ENCODE results near the gene MITF. TPM values are rescaled to one million over a fixed set of nuclear protein-coding genes. Genes with fewer than 3 reads are reported as not detected.

Gene MITF
- total and polyA plus RNA-seq, 4 donors: 0.91 to 2.9 (median 2.3) TPM

- TF ChIP-seq, protein P1, sequence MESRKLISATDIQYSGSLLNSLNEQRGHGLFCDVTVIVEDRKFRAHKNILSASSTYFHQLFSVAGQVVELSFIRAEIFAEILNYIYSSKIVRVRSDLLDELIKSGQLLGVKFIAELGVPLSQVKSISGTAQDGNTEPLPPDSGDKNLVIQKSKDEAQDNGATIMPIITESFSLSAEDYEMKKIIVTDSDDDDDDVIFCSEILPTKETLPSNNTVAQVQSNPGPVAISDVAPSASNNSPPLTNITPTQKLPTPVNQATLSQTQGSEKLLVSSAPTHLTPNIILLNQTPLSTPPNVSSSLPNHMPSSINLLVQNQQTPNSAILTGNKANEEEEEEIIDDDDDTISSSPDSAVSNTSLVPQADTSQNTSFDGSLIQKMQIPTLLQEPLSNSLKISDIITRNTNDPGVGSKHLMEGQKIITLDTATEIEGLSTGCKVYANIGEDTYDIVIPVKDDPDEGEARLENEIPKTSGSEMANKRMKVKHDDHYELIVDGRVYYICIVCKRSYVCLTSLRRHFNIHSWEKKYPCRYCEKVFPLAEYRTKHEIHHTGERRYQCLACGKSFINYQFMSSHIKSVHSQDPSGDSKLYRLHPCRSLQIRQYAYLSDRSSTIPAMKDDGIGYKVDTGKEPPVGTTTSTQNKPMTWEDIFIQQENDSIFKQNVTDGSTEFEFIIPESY (IDR thresholded peaks at IDR 0.05): no peak
Observed at GRCh38 chr3:69892706-69893105, 153.4 kb downstream of the MITF start (continued).

GRCh38 chr3:69893274-69893673 is 154.0 kb downstream of the MITF start:
- Histone ChIP-seq H3K27me3 (ENCODE audit: control insufficient read depth in 4 of 4, insufficient read depth in 4 of 4, low read length in 3 of 4) (no peaks in the 10 kb centered on the region), H3K36me3 (ENCODE audit: control insufficient read depth in 4 of 4, insufficient read depth in 3 of 4, low read depth in 1 of 4, low read length in 3 of 4) (no peaks in the 10 kb centered on the region), H3K4me1 (ENCODE audit: control insufficient read depth in 4 of 4, insufficient read depth in 4 of 4, low read length in 3 of 4) (peaks cover 0 to 1% (median 0%) of the 10 kb centered on the region in 4 donors), H3K4me3 (ENCODE audit: low read depth in 1 of 3, low read length in 3 of 3) (no peak overlapping the region), H3K27ac (ENCODE audit: low read depth in 1 of 2, low read length in 2 of 2) (no peak overlapping the region), H3K9me3 (ENCODE audit: control insufficient read depth in 4 of 4, low read length in 3 of 4) (no peaks in the 10 kb centered on the region), H3K9ac (ENCODE audit: low read depth in 1 of 2, low read length in 2 of 2) (no peak overlapping the region)
- 68% methylated on average over 4 of the region's 4 CpGs for WGBS
- TF ChIP-seq CTCF (IDR thresholded peaks at IDR 0.05; ENCODE audit: low read depth, low read length, missing input control): no peak
- TF ChIP-seq GABPA (IDR thresholded peaks at IDR 0.05 in 1 of 2, conservative IDR thresholded peaks at IDR 0.05 in 1 of 2): no peak
- TF ChIP-seq, protein P2, sequence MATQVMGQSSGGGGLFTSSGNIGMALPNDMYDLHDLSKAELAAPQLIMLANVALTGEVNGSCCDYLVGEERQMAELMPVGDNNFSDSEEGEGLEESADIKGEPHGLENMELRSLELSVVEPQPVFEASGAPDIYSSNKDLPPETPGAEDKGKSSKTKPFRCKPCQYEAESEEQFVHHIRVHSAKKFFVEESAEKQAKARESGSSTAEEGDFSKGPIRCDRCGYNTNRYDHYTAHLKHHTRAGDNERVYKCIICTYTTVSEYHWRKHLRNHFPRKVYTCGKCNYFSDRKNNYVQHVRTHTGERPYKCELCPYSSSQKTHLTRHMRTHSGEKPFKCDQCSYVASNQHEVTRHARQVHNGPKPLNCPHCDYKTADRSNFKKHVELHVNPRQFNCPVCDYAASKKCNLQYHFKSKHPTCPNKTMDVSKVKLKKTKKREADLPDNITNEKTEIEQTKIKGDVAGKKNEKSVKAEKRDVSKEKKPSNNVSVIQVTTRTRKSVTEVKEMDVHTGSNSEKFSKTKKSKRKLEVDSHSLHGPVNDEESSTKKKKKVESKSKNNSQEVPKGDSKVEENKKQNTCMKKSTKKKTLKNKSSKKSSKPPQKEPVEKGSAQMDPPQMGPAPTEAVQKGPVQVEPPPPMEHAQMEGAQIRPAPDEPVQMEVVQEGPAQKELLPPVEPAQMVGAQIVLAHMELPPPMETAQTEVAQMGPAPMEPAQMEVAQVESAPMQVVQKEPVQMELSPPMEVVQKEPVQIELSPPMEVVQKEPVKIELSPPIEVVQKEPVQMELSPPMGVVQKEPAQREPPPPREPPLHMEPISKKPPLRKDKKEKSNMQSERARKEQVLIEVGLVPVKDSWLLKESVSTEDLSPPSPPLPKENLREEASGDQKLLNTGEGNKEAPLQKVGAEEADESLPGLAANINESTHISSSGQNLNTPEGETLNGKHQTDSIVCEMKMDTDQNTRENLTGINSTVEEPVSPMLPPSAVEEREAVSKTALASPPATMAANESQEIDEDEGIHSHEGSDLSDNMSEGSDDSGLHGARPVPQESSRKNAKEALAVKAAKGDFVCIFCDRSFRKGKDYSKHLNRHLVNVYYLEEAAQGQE (IDR thresholded peaks at IDR 0.05): no peak
- no peak for TF ChIP-seq EGR1 (IDR thresholded peaks at IDR 0.05; ENCODE audit: low read depth in 2 of 2)
- TF ChIP-seq, protein P3, sequence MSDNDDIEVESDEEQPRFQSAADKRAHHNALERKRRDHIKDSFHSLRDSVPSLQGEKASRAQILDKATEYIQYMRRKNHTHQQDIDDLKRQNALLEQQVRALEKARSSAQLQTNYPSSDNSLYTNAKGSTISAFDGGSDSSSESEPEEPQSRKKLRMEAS (IDR thresholded peaks at IDR 0.05): no peak
- TF ChIP-seq FOXA2 (IDR thresholded peaks at IDR 0.05): no peak
- no peak for TF ChIP-seq RXRA (IDR thresholded peaks at IDR 0.05)
- TF ChIP-seq, protein P4, sequence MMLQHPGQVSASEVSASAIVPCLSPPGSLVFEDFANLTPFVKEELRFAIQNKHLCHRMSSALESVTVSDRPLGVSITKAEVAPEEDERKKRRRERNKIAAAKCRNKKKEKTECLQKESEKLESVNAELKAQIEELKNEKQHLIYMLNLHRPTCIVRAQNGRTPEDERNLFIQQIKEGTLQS (IDR thresholded peaks at IDR 0.05): no peak
- no peak for TF ChIP-seq JUND (IDR thresholded peaks at IDR 0.05)
- TF ChIP-seq HNF4G (IDR thresholded peaks at IDR 0.05): no peak
- no peak for TF ChIP-seq FOXA1 (IDR thresholded peaks at IDR 0.05)
- TF ChIP-seq YY1 (IDR thresholded peaks at IDR 0.05): no peak
- TF ChIP-seq RAD21 (IDR thresholded peaks at IDR 0.05): no peak
- TF ChIP-seq HNF4A (conservative IDR thresholded peaks at IDR 0.05): no peak
- TF ChIP-seq SP1 (IDR thresholded peaks at IDR 0.05): no peak
- TF ChIP-seq TAF1 (conservative IDR thresholded peaks at IDR 0.05): no peak
- TF ChIP-seq, protein P1 (IDR thresholded peaks at IDR 0.05): no peak
- DNase-seq (ENCODE audit: low spot score): no peak
